GM12801 (cell line): ENCODE measurements around the gene PLEKHG5.

ENCODE experiments used
- TF ChIP-seq, protein P1 (sequence below): IDR thresholded peaks from one replicate; pipeline ENCODE4 v1.5.1; 2011; ENCODE audit warnings: control low read depth; ENCODE audit not compliant: insufficient read length; ENCODE audit errors: extremely low read depth

PLEKHG5 gene

DNA sequence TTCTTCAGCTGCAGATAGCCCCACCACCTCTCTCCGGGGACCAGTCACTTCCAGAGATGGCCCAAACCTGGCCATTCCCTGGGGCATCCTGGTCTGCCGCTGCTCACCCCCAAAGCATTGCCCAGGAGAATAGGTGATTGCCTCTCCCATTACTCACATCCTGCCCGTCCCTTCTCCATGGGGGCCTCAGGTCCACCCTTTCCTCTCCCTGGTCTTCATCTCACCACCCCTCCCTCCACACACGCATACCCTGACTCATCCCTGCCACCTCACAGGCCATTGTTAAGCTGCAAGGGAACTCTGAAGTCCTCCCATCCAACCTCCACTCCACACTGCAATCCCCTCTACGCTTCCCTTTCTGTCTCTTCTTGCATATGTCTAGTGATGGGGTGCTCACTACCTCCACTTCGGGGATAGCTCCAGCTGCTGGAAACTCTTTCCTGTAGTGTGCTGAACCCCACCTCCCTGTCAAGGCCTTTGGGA lies at the start of gene PLEKHG5:
Gene PLEKHG5 (minus strand): TSS at position 188 of the 483 bp plus-strand sequence. CDS start 14,096 bp downstream, outside the sequence.
- TF ChIP-seq, protein P1, sequence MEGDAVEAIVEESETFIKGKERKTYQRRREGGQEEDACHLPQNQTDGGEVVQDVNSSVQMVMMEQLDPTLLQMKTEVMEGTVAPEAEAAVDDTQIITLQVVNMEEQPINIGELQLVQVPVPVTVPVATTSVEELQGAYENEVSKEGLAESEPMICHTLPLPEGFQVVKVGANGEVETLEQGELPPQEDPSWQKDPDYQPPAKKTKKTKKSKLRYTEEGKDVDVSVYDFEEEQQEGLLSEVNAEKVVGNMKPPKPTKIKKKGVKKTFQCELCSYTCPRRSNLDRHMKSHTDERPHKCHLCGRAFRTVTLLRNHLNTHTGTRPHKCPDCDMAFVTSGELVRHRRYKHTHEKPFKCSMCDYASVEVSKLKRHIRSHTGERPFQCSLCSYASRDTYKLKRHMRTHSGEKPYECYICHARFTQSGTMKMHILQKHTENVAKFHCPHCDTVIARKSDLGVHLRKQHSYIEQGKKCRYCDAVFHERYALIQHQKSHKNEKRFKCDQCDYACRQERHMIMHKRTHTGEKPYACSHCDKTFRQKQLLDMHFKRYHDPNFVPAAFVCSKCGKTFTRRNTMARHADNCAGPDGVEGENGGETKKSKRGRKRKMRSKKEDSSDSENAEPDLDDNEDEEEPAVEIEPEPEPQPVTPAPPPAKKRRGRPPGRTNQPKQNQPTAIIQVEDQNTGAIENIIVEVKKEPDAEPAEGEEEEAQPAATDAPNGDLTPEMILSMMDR: no peak

DNA sequence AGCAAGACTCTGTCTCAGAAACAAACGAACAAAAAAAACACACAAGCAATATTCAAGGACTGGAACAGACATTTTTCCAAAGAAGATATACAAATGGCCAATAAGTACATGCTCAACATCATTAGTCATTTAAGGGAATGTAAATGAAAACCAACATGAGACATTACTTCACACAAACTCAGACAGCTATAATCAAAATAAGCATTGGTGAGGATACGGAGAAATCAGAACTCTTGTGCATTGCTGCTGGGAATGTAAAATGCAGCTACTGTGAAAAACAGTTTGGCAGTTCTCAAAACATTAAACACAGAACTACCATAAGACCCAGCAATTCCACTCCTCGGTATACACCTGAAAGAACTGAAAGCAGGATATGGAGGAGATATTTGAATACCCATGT lies 47.5 kb upstream of the PLEKHG5 start:
- TF ChIP-seq, protein P1: no peak

GRCh38 chr1:6536291-6536690 lies 44.8 kb upstream of the PLEKHG5 start:
- TF ChIP-seq, protein P1: no peak

- TF ChIP-seq, protein P1: no peak
Observed at GRCh38 chr1:6535214-6535613, 43.7 kb upstream of the PLEKHG5 start.

GRCh38 chr1:6534248-6534822 lies 42.9 kb upstream of the PLEKHG5 start:
- TF ChIP-seq, protein P1: no peak

DNA sequence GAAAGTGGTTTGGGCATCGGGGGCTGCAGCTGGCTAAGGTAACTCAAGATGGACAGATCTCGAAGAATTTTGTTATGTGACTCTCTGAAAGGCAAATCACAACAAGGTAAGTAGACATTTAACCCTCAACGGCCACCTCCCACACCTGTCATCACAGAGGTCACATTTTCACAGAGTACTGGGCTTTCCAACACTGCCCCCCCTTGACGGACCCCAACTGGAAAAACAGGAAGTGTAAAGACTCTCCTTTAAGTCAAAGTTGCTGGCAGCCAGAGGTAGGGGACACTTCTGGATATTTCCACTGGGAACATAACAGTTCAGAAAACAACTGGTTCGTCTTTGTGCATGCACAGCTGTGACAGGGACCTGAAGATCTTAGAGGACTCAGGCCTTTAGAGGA lies 40.5 kb upstream of the PLEKHG5 start:
- TF ChIP-seq, protein P1: no peak

DNA sequence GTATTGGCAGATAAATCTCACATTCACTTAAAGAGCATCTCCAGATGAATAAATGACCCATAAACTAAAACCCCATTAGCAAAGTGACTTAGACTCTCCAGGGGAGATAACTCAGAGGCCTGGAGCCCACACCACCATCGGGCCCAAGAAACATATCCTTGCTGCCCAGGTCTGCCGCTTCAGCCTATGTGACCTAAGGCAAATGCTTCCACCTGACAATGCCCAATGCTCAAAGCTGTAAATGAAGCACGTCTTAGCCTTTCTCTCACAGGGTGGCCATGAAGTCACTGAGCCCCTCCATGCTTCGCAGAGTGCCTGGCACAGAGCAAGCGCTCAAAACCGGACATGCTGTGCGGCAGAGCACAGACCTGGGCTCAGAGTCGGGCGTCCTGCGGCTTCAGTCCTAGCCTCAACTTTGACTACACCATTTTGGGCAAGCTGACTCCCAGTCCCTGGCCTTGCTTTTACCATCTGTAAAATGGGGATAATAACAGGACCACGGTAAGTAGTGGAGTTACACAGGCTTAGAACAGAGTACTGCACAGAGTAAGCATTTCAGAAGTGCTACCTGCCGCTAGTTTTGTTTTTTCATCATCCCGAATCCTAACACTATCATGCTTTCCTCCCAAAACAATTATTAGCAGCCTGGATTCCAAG lies 39.2 kb upstream of the PLEKHG5 start:
- TF ChIP-seq, protein P1: no peak
